T-helper 1 cell treated with Interleukin-12 subunit alpha and Interleukin-12 subunit beta and Interleukin-4 antibody, amounts not matched to agents 30 μg/mL and 1 μg/mL, for 36 hours (primary cell): ENCODE data around the gene ARSD.

Source experiments
- H3K27ac Mint-ChIP-seq: one replicate; pipeline ENCODE4 v1.8.0; 2021; ENCODE audit warnings: mild to moderate bottlenecking, mixed read lengths
- H3K27me3 Mint-ChIP-seq: one replicate; pipeline ENCODE4 v1.8.0; 2021; ENCODE audit warnings: low read depth, mixed read lengths
- H3K36me3 Mint-ChIP-seq: one replicate; pipeline ENCODE4 v1.8.0; 2021; ENCODE audit warnings: low read depth, mixed read lengths
- H3K4me1 Mint-ChIP-seq: one replicate; pipeline ENCODE4 v1.8.0; 2021; ENCODE audit warnings: low read depth, mixed read lengths
- H3K4me3 Mint-ChIP-seq: one replicate; pipeline ENCODE4 v1.8.0; 2021; ENCODE audit warnings: mild to moderate bottlenecking, moderate library complexity, mixed read lengths
- H3K9me3 Mint-ChIP-seq: one replicate; pipeline ENCODE4 v1.8.0; 2021; ENCODE audit warnings: mixed read lengths

Gene ARSD

GRCh38 chrX:2862404-2862803 is 66.7 kb downstream of the ARSD start:
- Mint-ChIP-seq H3K4me3 (no peak overlapping the region), H3K27me3 (no peaks in the 10 kb centered on the region), H3K4me1 (no peaks in the 10 kb centered on the region), H3K36me3 (no peaks in the 10 kb centered on the region), H3K27ac (no peak overlapping the region), H3K9me3 (no peaks in the 10 kb centered on the region)

GRCh38 chrX:2859197-2859797 is 69.8 kb downstream of the ARSD start:
- no peaks in the 10 kb centered on the region for H3K27me3 Mint-ChIP-seq

GRCh38 chrX:2857566-2857965 is 71.6 kb downstream of the ARSD start:
- Mint-ChIP-seq H3K4me1 (no peaks in the 10 kb centered on the region), H3K9me3 (no peaks in the 10 kb centered on the region), H3K36me3 (no peaks in the 10 kb centered on the region), H3K27me3 (no peaks in the 10 kb centered on the region), H3K27ac (no peak overlapping the region), H3K4me3 (no peak overlapping the region)

More at GRCh38 chrX:2859197-2859797, 69.8 kb downstream of the ARSD start:
- H3K27ac Mint-ChIP-seq = no peak overlapping the region
- no peaks in the 10 kb centered on the region for H3K9me3 Mint-ChIP-seq
- H3K36me3 Mint-ChIP-seq = no peaks in the 10 kb centered on the region
- H3K4me3 Mint-ChIP-seq = no peak overlapping the region
- H3K4me1 Mint-ChIP-seq = no peaks in the 10 kb centered on the region

- Mint-ChIP-seq H3K4me3 (no peak overlapping the region), H3K9me3 (no peaks in the 10 kb centered on the region), H3K27ac (no peak overlapping the region), H3K4me1 (no peaks in the 10 kb centered on the region), H3K36me3 (no peaks in the 10 kb centered on the region), H3K27me3 (no peaks in the 10 kb centered on the region)
These were observed 73.4 kb downstream of the ARSD start for GRCh38 chrX:2855761-2856160.

- Mint-ChIP-seq H3K9me3 (no peaks in the 10 kb centered on the region), H3K4me3 (no peak overlapping the region), H3K36me3 (no peaks in the 10 kb centered on the region), H3K4me1 (no peaks in the 10 kb centered on the region), H3K27ac (no peak overlapping the region), H3K27me3 (no peaks in the 10 kb centered on the region)
These were observed 74.2 kb downstream of the ARSD start for GRCh38 chrX:2854918-2855317.
